DMS53 treated with DMSO at 0.1 percent for 48 hours (cell line): ENCODE measurements around the gene ALOX5AP.
A peak's percentile ranks its signal among the peaks of the same experiment; 100 is the strongest.

Source experiments
- DNase-seq: peaks from one replicate; lab custom pipeline; 2025; ENCODE audit not compliant: unreplicated experiment; lab: John Stamatoyannopoulos, UW

Gene ALOX5AP

GRCh38 chr13:30796631-30797601 is 61.6 kb downstream of the ALOX5AP start:
- no peak for DNase-seq

DNA sequence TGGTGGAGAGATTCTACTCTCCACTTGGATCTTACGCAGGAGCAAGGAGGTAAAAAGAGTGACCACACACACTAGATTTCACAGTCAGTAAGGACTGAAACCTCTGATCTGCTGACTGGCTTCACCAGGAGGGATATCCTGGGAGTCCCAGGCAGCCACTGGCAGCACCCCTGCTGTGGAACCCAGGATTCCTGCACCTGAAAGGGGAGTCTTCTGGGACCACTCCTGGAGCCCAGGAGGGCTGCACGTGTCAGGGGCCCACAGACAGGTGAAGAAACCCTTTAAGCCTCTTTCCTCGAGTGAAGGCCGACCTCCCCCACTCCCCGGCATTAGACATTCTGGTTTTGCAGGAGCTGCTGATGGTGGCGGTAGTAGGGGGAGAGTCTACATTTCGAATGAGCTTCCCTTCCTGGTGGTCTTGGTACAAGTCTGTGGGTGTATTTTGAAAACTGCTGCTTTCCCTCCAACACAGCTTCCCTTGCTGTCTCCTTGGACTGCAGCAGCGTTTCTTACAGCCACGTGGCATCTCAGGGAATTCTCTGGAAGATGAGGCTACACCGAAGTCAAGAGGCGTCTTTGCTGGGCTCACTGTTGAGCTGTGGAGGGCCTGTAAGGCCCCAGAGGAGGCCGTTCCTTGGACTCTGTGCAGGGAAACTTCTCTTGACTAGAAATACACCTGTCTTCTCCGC is 62.6 kb downstream of the ALOX5AP start:
- no peak for DNase-seq

DNA sequence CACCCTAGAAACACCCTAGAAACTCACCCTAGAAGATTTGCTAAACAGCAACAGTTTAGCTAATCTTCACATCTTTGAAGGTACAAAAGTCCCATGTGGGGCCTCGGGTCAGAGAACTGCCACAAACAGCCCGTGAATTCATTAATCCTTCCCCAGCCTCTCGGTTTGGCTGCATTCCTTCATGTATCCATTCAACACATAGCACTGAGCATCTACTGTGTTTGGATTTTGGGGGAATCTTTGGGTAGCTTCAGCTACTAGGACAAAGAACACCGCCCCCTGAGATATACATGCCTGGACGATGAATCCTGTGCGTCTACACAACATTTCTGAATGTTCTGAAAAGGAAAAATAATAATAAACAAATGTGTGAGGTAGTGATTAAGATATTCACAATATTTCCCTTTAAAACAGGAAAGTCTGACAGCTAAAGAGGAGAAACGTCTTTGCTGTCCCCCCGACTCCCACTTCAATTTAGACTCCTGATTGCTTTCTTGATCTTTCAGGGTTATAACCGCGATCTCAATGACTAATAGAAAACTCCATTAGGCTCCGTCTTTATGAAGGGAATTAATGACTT is 63.5 kb downstream of the ALOX5AP start:
- no peak for DNase-seq

DNA sequence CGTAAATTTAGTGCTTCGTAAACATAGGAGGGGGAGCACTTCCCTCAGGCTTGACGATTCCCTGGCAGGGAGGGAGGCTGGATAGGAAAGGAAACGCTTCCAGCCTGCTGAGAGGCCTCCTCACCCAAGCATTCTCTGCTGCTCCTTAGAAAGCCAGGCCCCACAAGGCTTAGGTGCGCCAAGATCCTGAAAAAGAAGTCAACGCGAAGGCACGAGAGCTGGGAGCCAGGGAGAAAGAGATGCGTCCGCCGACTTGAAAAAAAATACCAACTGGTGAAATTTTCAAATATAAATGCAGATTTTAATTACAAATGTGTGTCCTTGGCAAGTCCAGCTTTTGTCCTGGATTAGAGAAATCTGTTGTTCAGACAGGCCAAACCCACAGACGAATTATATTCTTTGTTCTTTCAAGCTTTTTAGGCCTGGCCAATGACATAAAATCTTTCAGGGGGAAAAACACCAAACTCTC is 64.0 kb downstream of the ALOX5AP start:
- no peak for DNase-seq

DNA sequence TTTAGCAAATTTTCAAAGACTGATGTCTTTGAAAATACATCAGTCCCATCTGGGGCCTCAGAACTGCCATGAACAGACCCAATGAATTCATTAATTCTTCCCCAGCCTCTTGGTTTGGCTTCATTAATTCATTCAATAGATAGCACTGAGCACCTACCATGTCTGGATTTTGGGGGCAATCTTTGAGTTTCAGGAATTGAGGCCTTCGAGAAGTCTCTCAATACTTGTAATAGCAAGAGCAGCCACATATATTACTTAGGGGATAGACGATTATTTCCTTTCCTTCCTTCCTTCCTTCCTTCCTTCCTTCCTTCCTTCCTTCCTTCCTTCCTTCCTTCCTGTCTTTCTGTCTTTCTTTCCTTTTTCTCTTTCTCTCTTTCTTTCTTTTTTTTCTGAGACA is 64.8 kb downstream of the ALOX5AP start:
- no peak for DNase-seq

DNA sequence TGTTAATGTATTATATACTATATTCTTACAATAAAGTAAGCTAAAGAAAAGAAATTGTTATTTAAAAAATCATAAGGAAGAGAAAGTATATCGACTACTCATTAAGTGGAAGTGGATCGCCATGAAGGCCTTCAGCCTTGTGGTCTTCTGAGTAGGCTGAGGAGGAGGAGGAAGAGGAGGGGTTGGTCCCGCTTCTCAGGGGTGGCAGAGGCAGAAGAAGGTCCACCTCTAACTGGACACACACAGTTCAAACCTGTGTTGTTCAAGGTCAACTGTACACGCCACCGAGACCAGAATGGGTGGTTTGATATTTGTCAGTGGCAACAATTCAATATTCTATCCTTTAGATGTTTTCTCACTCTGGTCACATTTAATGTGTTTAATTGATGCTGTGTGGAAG is 67.2 kb downstream of the ALOX5AP start:
- DNase-seq: no peak

DNA sequence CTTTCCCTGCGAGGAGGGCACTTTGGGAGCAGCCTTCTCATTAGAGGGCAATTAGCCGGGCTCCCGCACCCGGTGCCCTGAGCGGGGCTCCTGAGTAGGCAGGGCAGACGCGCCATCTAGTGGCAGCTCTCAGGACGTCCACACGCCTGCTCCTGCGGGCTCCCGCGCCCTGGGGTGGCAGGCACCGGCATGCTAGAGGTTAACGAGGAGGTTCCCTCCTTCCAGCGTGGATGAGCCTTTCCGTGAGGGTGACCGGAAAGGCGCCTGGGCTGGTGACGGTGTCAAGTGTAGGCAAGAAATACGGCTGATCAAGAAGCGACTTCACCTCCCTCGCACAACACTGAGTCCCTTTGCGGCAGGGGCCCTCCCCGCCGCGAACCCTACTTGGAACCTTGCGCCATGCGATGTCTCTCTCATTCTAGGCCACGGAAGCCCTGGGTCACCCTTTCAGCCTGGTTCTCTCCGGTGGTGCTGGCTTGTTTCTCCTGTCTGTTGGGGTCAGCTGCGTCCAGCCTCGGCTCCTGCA is 67.7 kb downstream of the ALOX5AP start:
- peak; percentile 45 for DNase-seq

DNA sequence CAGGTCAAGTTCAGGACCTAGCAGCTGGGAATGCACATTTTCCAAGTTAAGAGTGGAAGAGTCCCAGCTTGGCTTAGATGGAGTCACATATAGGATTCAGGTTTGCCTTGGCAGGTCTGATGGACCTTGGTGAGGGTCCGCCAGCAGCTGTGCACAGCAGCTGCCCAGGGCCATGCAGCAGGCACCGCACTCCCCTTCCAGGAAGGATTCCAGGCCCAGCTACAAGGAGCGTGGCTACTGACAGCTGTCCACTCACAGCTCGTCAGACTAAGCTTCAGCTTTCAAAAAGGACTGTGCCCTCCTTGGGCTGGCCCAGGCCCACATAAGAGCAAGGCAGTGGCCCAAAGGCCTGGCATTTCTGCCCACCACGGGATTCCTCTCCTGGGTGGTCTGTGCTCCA is 68.4 kb downstream of the ALOX5AP start:
- DNase-seq: no peak

GRCh38 chr13:30804474-30804873 is 69.1 kb downstream of the ALOX5AP start:
- no peak for DNase-seq

- DNase-seq: no peak
Measured at GRCh38 chr13:30805132-30805537, 69.8 kb downstream of the ALOX5AP start.

DNA sequence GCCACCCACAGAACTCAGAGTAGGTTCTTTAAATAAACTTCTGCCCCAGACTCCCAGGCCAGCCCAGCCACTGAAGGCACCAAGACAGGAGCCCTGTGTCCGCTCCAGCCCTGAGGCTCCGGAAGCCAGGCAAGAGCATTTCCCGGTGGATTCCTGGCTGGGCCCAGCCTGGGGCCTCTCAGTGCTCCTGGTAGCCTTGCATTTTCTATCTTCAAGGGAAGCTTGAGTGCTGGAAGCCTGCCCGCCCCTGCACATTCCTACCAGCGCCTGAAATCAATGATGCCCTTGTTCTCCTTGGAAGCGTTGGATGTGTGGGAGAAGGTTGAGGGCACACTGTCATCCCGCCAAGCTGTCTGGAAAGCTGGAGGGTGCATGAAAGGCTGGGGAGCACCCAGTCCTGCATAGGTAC is 70.3 kb downstream of the ALOX5AP start:
- no peak for DNase-seq

DNA sequence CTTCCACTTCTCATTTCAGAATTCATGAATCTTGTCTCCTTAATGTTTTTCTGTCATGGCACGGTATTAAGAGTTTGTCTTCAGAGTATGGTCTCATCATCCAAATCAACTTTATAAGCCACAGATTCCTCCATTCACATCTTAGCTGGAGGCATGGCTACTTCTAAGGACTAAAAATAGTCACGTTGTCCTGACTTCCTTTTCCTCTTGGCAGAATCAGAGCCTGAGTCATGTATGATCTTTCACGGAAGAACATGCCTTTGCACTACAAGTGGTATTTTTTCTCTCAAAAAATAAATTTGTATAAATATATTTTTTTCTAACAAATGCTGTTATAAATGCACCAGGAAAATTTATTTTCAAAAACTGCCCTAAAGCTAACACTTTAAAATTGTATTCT is 71.4 kb downstream of the ALOX5AP start:
- no peak for DNase-seq

- DNase-seq: no peak
Measured at GRCh38 chr13:30807392-30807791, 72.0 kb downstream of the ALOX5AP start.

DNA sequence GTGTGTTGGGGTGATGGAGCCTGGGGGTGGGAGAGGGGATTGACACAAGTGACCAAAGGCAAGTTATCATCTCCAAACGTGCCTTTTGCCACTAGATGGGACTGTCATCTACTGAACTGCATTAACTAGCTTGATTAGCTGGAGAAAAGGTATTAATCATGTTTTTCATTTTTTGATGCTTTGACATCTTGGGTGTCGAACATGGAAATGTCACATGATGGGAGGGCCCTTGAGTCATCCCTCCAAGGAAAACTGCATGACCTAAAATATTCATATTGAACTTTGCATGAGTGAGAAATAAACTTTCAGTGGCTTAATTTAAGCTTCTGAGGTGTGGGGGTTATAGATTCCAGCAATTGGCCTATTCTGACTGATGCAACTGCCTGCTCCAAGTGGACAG is 73.3 kb downstream of the ALOX5AP start:
- no peak for DNase-seq

DNA sequence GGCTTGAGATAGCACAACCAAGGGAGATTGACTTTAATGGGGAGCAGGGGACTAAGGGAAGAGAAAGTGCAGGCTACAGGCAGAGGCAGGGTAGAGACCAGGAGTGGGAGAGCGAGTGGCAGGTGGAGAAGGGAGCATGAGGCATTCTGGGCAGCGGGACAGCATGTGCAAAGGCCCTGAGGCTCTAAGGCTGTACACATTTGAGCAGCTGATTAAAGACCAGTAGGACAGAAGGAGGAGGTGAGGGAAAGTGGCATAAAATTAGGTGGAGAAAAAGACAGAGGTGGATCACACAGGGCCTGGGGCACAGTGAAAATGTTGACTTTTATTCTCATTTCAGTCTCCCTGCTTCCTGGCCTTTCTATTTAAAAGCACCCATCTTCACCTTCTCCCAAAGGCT is 74.4 kb downstream of the ALOX5AP start:
- no peak for DNase-seq

DNA sequence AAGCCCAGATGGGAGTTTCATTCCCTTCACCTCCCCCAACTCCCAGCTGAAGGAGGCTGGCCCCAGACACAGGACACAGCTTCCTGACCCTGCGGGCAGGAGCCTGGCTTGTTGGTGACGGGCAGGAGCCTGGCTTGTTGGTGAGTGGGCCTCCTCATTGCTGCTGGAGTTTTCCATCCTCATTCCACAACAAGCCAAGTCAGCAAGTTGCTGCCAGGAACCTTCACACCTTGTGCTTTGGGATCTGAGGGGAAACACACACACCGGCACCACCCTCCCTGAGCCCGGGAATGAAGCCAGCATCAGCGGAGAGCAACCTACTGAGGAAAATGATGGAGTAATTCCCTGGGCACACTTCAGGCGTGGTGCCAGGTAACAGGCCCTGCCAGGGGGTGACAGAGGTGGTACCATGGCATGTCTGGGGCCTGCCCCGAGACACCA is 74.9 kb downstream of the ALOX5AP start:
- DNase-seq: no peak

- no peak for DNase-seq
Measured at GRCh38 chr13:30810801-30811200, 75.5 kb downstream of the ALOX5AP start.
